Heart right ventricle (tissue), 16 donors: Measurements from ENCODE around the gene TMEM18. TPM values are rescaled to one million over a fixed set of nuclear protein-coding genes. Genes with fewer than 3 reads are reported as not detected.

Experiments used
- ATAC-seq, 8 donors: fragments of 200-7000 bp; cut with Tn5 transposase; one replicate each; pipeline ENCODE4 v1.9.1; 2020; ENCODE audit warnings: mild to moderate bottlenecking in 8 of 8, moderate library complexity in 8 of 8, moderate number of reproducible peaks in 1 of 8
- DNase-seq, 2 donors: peaks; one replicate each; pipeline ENCODE4 v3.0.0-alpha.2; 2020
- H3K27ac ChIP-seq, 10 donors: fragments of 200-600 bp; sonication (generic) in 2 of 10; one replicate each; pipeline versions ENCODE4 v1.5.0 to v1.8.0; 2020 to 2022; ENCODE audit warnings: mild to moderate bottlenecking in 3 of 10
- H3K27me3 ChIP-seq, 7 donors: fragments of 200-600 bp; one replicate each; pipeline ENCODE4 v1.8.0; 2021 to 2022; ENCODE audit warnings: mild to moderate bottlenecking in 2 of 7
- H3K36me3 ChIP-seq, 9 donors: fragments of 200-600 bp; sonication (generic) in 1 of 9; one replicate each; pipeline versions ENCODE4 v1.5.0 to v1.8.0; 2020 to 2022; ENCODE audit warnings: mild to moderate bottlenecking in 2 of 9
- H3K4me1 ChIP-seq, 9 donors: fragments of 200-600 bp; sonication (generic) in 1 of 9; one replicate each; pipeline versions ENCODE4 v1.5.0 to v1.8.0; 2020 to 2022; ENCODE audit warnings: mild to moderate bottlenecking in 4 of 9
- H3K4me3 ChIP-seq, 10 donors: fragments of 200-600 bp; sonication (generic) in 2 of 10; one replicate each; pipeline versions ENCODE4 v1.5.0 to v1.8.0; 2020 to 2022; ENCODE audit warnings: mild to moderate bottlenecking in 7 of 10, moderate library complexity in 2 of 10
- H3K9me3 ChIP-seq, 11 donors: fragments of 200-600 bp in 10 of 11; sonication (generic) in 2 of 11; one replicate each; pipeline versions ENCODE4 v1.5.0 to v1.8.0; 2013 to 2022; ENCODE audit warnings: mild to moderate bottlenecking in 2 of 11, control low read depth in 1 of 11, moderate library complexity in 1 of 11
- WGBS, 2 donors: extraction: QIAGEN DNeasy Blood & Tissue Kit; methylation state at CpG; one replicate each; pipeline ENCODE4 v1.1.7; 2013; ENCODE audit warnings: inconsistent platforms in 1 of 2; 5-methylcytosine and 5-hydroxymethylcytosine counted together
- intact Hi-C, 10 donors: fragments of 100-400 bp; cut with DNase I; formaldehyde crosslinking; loops; one replicate each; pipeline versions ENCODE4 v1.11.1 to v1.14.2; 2022
- polyA plus RNA-seq, 2 donors: library from polyadenylated mRNA; stranded (reverse); fragments of 200-250 nt; gene quantifications; one replicate each; pipeline ENCODE4 v1.2.3, GENCODE V29; 2013
- total RNA-seq, 10 donors: library from RNA; stranded (reverse); fragmentation: NEBNext Ultra II Directional in 3 of 10; extraction: Animal tissue kit (Norgen Biotek cat#: 25700) in 3 of 10; gene quantifications; one replicate each; pipeline versions ENCODE4 v1.2.1 to v1.2.4, GENCODE V29; 2021 to 2023
- TF ChIP-seq, protein P1 (sequence below), 9 donors: fragments of 200-600 bp; sonication (generic) in 2 of 9; IDR thresholded peaks; one replicate each; pipeline versions ENCODE4 v1.5.0 to v1.8.0; 2021 to 2022; ENCODE audit warnings: antibody characterized with exemption in 9 of 9, mild to moderate bottlenecking in 5 of 9, moderate library complexity in 1 of 9
- donor health status: Arrhythmogenic right ventricular cardiomyopathy.
- donor health status: ischemic (EF 13 %, LVEDD 7.1; RV severe dilation, severe dysfunction).
- donor health status: healthy with polysubstance abuse.
- donor health status: DM: no; HTN: yes; CAD: no.
- donor health status: DM: no; HTN: no; CAD: no.
- donor health status: ischemic (EF 25% LVEDD 6.9; RV normal size, moderate dysfunction).
- donor health status: ischemic (EF 25% LVEDD 5.7; RV mildly dilated, moderate dysfunction).
- donor health status: healthy.
- donor health status: DM: yes; HTN: yes; CAD: no.
- donor health status: Ischemic cardiomyopathy.
- donor health status: ischemic (EF 35%, LVEDD 5.7; RV mildly dilated, moderate dysfunction).
- donor health status: nonischemic (EF 11% LVEDD 7.7; RV severe dilation, severe dysfunction).
- donor health status: DM: yes; HTN: yes; CAD: no.
- donor health status: PGD.
- donor health status: ischemic (EF 29% LVEDD 5.4; RV normal size, mild dysfunction).
- donor health status: nonischemic (EF 23%, LVEDD 6.1; RV moderate dilation, normal function).

Gene TMEM18
- total and polyA plus RNA-seq, 12 donors = 10.1 to 21.9 (median 12.2) TPM

DNA sequence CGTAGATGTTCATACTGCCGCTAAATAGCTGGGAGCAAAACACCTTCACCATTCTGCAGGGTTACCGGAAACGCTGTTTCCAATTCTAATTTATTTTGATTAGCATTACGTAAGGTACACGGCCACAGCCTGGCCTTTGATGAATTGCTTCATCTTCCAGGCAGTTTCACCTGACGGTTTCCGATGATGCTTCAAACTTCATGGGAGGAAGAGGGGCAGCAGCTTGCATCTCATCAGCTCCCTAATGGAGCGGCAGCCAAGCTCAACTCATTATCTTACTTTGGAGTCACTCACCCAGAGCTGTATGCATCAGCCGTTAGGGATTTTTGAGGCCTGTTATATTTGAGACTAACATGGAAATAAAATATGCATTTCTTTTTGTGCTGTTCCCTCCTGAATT, 54.8 kb downstream of the TMEM18 start:
- WGBS, 2 donors = 81 to 83% methylated on average over 10 of the region's 10 CpGs
- TF ChIP-seq, protein P1, sequence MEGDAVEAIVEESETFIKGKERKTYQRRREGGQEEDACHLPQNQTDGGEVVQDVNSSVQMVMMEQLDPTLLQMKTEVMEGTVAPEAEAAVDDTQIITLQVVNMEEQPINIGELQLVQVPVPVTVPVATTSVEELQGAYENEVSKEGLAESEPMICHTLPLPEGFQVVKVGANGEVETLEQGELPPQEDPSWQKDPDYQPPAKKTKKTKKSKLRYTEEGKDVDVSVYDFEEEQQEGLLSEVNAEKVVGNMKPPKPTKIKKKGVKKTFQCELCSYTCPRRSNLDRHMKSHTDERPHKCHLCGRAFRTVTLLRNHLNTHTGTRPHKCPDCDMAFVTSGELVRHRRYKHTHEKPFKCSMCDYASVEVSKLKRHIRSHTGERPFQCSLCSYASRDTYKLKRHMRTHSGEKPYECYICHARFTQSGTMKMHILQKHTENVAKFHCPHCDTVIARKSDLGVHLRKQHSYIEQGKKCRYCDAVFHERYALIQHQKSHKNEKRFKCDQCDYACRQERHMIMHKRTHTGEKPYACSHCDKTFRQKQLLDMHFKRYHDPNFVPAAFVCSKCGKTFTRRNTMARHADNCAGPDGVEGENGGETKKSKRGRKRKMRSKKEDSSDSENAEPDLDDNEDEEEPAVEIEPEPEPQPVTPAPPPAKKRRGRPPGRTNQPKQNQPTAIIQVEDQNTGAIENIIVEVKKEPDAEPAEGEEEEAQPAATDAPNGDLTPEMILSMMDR (IDR thresholded peaks at IDR 0.05) = no peak
- intact Hi-C loops = no loop called here
- DNase-seq = no peak
- no peak for ATAC-seq
- Histone ChIP-seq H3K9me3 (peaks cover 0 to 16% (median 10%) of the 10 kb centered on the region in 11 donors), H3K4me1 (no peaks in the 10 kb centered on the region), H3K36me3 (no peaks in the 10 kb centered on the region), H3K27me3 (peaks cover 0 to 10% (median 4%) of the 10 kb centered on the region in 7 donors), H3K4me3 (no peak overlapping the region), H3K27ac (no peak overlapping the region)

DNA sequence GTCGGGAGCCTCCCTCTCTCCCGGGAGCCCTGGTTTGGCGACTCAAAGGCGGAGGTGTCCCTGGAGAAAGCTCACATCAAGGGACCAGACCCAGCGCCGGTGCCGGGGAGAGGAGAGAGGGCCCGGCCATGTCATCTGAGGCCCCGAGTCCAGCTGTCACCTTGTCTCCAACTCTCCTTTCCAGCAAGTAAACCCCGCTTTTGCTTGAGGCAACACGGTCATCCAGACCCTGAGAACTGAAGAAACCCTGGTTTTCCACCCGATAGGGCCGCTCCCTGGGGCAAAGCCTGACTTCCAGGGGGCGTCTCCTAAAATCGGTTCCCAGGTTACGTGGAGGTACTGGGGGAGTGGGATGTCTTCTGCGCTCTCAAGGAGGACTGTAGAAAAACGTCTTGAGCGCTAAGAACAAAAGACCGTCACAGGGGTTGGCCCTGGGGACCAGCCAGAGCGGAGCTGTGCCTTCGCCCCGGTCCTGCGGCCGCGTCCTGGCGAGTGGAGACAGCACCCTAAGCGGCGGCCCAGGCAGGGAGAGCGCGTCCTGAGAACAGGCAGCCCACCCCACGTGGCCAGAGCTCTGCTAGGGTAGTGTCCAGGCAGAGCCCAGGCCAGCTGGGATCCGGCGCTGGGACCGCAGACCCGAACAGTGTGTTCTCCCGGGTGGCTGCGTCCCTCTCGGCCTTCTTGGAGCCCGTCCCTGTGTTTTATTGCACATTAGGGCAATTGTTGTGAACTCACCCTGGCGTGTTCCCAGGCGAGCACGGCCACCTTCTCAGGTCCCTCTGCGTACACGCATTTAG, 55.7 kb downstream of the TMEM18 start:
- Histone ChIP-seq H3K4me1 (no peaks in the 10 kb centered on the region), H3K9me3 (peaks cover 0 to 16% (median 10%) of the 10 kb centered on the region in 11 donors), H3K27ac (no peak overlapping the region), H3K36me3 (no peaks in the 10 kb centered on the region), H3K4me3 (no peak overlapping the region), H3K27me3 (peaks cover 0 to 2% (median 0%) of the 10 kb centered on the region in 7 donors)
- DNase-seq (no peak), ATAC-seq (no peak)
- intact Hi-C loops = no loop called here
- TF ChIP-seq, protein P1 (IDR thresholded peaks at IDR 0.05) = no peak
- 93 to 94% methylated on average over 45 of the region's 45 CpGs for WGBS, 2 donors

DNA sequence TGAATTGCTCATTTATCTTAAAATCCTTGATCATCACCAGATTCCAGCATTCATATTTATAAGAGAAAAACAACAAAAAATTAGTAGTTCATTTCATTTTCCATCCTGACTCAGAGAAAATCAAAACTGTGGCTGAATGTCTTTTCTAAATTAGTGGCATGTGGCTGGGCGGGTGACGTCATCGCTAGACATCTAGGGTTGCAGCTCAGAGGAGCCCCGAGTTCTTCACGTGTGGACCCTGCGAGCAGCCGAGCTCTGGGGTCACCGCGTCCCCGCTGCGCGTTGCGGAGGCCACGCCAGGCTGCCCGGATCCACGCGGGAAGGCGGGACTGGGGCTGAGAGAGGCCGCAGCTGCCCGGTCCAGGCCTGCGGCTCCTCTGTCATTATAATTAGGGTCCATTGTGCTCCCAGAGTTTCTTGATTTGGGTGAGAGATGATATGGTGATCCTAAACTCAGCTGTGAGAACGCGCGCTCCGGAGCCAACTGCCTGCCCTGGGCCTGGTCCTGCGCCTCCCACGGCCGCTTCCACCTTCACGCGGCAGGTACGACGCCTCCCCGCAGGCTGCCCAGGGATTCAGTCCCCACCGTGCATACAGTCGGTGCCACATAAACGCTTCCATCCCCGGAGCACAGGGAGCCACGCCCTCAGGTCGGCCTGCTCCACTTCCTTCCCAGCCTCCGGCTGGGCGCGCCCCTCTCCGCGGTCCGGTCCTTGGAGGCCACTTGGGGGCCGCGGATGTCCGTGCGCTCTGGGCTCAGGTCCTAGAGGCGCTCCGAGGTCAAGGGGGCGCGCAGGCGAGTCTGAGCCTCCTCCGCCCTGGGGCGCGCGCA, 56.5 kb downstream of the TMEM18 start:
- H3K36me3 ChIP-seq = no peaks in the 10 kb centered on the region
- no peak for ATAC-seq
- no peak overlapping the region for H3K27ac ChIP-seq
- WGBS, 2 donors = 94 to 96% methylated on average over 58 of the region's 58 CpGs
- intact Hi-C loops = no loop called here
- H3K27me3 ChIP-seq = no peaks in the 10 kb centered on the region
- H3K9me3 ChIP-seq = peaks cover 0 to 16% (median 10%) of the 10 kb centered on the region in 11 donors
- DNase-seq = no peak
- no peak overlapping the region for H3K4me3 ChIP-seq
- TF ChIP-seq, protein P1 (IDR thresholded peaks at IDR 0.05) = no peak
- no peaks in the 10 kb centered on the region for H3K4me1 ChIP-seq

DNA sequence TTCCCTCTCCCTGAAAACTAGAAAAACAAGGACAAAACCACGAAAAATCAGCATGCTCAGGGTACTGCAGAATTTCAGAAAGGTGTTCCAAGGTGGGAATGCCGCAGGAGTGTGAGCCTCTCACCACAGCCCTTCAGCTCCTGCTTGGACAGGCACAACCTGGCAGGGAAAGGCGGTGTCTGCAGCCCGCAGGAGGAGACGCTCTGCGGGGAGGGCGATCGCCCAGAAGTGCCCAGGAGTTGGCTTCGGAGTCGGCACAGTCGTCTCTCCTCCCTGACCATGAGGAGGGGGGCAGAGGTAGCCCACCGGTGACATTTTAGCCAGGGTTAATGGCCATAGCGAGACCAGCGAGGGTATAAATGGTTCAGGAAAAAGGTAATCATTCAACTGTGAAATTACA, 57.2 kb downstream of the TMEM18 start:
- Histone ChIP-seq H3K27me3 (peaks cover 0 to under 1% (median 0%) of the 10 kb centered on the region in 7 donors), H3K36me3 (no peaks in the 10 kb centered on the region), H3K4me3 (no peak overlapping the region), H3K9me3 (peaks cover 0 to 16% (median 10%) of the 10 kb centered on the region in 11 donors), H3K27ac (no peak overlapping the region), H3K4me1 (no peaks in the 10 kb centered on the region)
- TF ChIP-seq, protein P1 (IDR thresholded peaks at IDR 0.05) = no peak
- DNase-seq (no peak), ATAC-seq (no peak)
- 82 to 85% methylated on average over 14 of the region's 14 CpGs for WGBS, 2 donors
- intact Hi-C loops = no loop called here
